ENCODE data around the gene SMCHD1. TPM values are rescaled to one million over a fixed set of nuclear protein-coding genes. Genes with fewer than 3 reads are reported as not detected.

SMCHD1 gene
- total and polyA plus RNA-seq, 2 experiments from 2014 or later, result 7.7 to 39.0 TPM

DNA sequence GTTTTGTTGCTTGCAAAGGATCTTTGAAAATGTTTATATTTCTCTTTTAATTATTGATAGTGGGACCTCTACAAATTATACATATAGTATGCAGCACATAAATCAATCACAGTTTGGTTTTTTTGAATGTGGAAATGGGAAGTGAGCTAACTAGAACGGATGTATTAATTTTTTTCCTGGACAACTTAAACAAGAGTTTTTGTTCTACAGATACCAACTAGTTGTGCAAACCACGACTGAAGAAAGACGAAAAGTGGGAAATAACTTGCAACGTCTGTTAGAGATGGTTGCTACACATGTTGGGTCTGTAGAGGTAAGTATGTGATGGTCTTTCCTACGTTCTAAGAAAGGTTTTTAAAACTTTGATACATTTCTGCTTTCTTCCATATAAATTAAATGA is 45.0 kb upstream of the SMCHD1 start:
- H3K4me1 ChIP-seq (ENCODE audit: insufficient read depth), result no peaks in the 10 kb centered on the region
- Mint-ChIP-seq H3K4me1 (no peaks in the 10 kb centered on the region), H3K27me3 (ENCODE audit: insufficient read depth, low read depth, poor library complexity) (no peaks in the 10 kb centered on the region), H3K27ac (no peak overlapping the region), H3K4me3 (no peak overlapping the region), H3K36me3 (ENCODE audit: low read depth) (peaks cover 61% of the 10 kb centered on the region), H3K9me3 (no peaks in the 10 kb centered on the region)
- no peak overlapping the region for H3K4me3 ChIP-seq
- no peaks in the 10 kb centered on the region for H3F3A ChIP-seq (replicated peaks; ENCODE audit: low read depth)
- H3K9me2 ChIP-seq (ENCODE audit: insufficient read depth), result no peaks in the 10 kb centered on the region
- H3K27me3 ChIP-seq (ENCODE audit: insufficient read depth), result no peaks in the 10 kb centered on the region
- no peak for DNase-seq (ENCODE audit: low spot score)
- TF ChIP-seq, protein P1, sequence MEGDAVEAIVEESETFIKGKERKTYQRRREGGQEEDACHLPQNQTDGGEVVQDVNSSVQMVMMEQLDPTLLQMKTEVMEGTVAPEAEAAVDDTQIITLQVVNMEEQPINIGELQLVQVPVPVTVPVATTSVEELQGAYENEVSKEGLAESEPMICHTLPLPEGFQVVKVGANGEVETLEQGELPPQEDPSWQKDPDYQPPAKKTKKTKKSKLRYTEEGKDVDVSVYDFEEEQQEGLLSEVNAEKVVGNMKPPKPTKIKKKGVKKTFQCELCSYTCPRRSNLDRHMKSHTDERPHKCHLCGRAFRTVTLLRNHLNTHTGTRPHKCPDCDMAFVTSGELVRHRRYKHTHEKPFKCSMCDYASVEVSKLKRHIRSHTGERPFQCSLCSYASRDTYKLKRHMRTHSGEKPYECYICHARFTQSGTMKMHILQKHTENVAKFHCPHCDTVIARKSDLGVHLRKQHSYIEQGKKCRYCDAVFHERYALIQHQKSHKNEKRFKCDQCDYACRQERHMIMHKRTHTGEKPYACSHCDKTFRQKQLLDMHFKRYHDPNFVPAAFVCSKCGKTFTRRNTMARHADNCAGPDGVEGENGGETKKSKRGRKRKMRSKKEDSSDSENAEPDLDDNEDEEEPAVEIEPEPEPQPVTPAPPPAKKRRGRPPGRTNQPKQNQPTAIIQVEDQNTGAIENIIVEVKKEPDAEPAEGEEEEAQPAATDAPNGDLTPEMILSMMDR (conservative IDR thresholded peaks at IDR 0.05; ENCODE audit: low read depth in 2 of 2), result no peak
- no peak for TF ChIP-seq ZNF331 (CRISPR knock-in tag; IDR thresholded peaks at IDR 0.05; ENCODE audit: low read depth)
- no peak for TF ChIP-seq EZH2phosphoT487 (IDR thresholded peaks at IDR 0.05; ENCODE audit: unreplicated experiment)
- no peak for TF ChIP-seq POLR2AphosphoS5 (IDR thresholded peaks at IDR 0.05; ENCODE audit: low read depth)
- TF ChIP-seq, protein P2, sequence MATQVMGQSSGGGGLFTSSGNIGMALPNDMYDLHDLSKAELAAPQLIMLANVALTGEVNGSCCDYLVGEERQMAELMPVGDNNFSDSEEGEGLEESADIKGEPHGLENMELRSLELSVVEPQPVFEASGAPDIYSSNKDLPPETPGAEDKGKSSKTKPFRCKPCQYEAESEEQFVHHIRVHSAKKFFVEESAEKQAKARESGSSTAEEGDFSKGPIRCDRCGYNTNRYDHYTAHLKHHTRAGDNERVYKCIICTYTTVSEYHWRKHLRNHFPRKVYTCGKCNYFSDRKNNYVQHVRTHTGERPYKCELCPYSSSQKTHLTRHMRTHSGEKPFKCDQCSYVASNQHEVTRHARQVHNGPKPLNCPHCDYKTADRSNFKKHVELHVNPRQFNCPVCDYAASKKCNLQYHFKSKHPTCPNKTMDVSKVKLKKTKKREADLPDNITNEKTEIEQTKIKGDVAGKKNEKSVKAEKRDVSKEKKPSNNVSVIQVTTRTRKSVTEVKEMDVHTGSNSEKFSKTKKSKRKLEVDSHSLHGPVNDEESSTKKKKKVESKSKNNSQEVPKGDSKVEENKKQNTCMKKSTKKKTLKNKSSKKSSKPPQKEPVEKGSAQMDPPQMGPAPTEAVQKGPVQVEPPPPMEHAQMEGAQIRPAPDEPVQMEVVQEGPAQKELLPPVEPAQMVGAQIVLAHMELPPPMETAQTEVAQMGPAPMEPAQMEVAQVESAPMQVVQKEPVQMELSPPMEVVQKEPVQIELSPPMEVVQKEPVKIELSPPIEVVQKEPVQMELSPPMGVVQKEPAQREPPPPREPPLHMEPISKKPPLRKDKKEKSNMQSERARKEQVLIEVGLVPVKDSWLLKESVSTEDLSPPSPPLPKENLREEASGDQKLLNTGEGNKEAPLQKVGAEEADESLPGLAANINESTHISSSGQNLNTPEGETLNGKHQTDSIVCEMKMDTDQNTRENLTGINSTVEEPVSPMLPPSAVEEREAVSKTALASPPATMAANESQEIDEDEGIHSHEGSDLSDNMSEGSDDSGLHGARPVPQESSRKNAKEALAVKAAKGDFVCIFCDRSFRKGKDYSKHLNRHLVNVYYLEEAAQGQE (IDR thresholded peaks at IDR 0.05; ENCODE audit: unreplicated experiment), result no peak
- TF ChIP-seq, protein P3, sequence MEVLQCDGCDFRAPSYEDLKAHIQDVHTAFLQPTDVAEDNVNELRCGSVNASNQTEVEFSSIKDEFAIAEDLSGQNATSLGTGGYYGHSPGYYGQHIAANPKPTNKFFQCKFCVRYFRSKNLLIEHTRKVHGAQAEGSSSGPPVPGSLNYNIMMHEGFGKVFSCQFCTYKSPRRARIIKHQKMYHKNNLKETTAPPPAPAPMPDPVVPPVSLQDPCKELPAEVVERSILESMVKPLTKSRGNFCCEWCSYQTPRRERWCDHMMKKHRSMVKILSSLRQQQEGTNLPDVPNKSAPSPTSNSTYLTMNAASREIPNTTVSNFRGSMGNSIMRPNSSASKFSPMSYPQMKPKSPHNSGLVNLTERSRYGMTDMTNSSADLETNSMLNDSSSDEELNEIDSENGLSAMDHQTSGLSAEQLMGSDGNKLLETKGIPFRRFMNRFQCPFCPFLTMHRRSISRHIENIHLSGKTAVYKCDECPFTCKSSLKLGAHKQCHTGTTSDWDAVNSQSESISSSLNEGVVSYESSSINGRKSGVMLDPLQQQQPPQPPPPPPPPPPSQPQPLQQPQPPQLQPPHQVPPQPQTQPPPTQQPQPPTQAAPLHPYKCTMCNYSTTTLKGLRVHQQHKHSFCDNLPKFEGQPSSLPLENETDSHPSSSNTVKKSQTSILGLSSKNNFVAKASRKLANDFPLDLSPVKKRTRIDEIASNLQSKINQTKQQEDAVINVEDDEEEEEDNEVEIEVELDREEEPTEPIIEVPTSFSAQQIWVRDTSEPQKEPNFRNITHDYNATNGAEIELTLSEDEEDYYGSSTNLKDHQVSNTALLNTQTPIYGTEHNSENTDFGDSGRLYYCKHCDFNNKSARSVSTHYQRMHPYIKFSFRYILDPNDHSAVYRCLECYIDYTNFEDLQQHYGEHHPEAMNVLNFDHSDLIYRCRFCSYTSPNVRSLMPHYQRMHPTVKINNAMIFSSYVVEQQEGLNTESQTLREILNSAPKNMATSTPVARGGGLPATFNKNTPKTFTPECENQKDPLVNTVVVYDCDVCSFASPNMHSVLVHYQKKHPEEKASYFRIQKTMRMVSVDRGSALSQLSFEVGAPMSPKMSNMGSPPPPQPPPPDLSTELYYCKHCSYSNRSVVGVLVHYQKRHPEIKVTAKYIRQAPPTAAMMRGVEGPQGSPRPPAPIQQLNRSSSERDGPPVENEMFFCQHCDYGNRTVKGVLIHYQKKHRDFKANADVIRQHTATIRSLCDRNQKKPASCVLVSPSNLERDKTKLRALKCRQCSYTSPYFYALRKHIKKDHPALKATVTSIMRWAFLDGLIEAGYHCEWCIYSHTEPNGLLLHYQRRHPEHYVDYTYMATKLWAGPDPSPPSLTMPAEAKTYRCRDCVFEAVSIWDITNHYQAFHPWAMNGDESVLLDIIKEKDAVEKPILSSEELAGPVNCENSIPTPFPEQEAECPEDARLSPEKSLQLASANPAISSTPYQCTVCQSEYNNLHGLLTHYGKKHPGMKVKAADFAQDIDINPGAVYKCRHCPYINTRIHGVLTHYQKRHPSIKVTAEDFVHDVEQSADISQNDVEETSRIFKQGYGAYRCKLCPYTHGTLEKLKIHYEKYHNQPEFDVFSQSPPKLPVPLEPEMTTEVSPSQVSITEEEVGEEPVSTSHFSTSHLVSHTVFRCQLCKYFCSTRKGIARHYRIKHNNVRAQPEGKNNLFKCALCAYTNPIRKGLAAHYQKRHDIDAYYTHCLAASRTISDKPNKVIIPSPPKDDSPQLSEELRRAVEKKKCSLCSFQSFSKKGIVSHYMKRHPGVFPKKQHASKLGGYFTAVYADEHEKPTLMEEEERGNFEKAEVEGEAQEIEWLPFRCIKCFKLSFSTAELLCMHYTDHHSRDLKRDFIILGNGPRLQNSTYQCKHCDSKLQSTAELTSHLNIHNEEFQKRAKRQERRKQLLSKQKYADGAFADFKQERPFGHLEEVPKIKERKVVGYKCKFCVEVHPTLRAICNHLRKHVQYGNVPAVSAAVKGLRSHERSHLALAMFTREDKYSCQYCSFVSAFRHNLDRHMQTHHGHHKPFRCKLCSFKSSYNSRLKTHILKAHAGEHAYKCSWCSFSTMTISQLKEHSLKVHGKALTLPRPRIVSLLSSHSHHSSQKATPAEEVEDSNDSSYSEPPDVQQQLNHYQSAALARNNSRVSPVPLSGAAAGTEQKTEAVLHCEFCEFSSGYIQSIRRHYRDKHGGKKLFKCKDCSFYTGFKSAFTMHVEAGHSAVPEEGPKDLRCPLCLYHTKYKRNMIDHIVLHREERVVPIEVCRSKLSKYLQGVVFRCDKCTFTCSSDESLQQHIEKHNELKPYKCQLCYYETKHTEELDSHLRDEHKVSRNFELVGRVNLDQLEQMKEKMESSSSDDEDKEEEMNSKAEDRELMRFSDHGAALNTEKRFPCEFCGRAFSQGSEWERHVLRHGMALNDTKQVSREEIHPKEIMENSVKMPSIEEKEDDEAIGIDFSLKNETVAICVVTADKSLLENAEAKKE (CRISPR knock-in tag; IDR thresholded peaks at IDR 0.05), result no peak
- TF ChIP-seq STAT1 (IDR thresholded peaks at IDR 0.05; ENCODE audit: unreplicated experiment), result no peak
- no peak for TF ChIP-seq EZH2 (IDR thresholded peaks at IDR 0.05; ENCODE audit: low read depth, unreplicated experiment)
- TF ChIP-seq, protein P4, sequence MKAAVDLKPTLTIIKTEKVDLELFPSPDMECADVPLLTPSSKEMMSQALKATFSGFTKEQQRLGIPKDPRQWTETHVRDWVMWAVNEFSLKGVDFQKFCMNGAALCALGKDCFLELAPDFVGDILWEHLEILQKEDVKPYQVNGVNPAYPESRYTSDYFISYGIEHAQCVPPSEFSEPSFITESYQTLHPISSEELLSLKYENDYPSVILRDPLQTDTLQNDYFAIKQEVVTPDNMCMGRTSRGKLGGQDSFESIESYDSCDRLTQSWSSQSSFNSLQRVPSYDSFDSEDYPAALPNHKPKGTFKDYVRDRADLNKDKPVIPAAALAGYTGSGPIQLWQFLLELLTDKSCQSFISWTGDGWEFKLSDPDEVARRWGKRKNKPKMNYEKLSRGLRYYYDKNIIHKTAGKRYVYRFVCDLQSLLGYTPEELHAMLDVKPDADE (IDR thresholded peaks at IDR 0.05), result no peak
- no peak for TF ChIP-seq JUNB (IDR thresholded peaks at IDR 0.05; ENCODE audit: unreplicated experiment)
- no peaks in the 10 kb centered on the region for H3K79me2 ChIP-seq (replicated peaks; ENCODE audit: insufficient read depth)
- H3K27ac ChIP-seq (ENCODE audit: low read depth), result no peak overlapping the region
- H4K20me1 ChIP-seq (replicated peaks; ENCODE audit: insufficient read depth), result peaks cover 7% of the 10 kb centered on the region
- no peak overlapping the region for H3K4me2 ChIP-seq
- peaks cover 61% of the 10 kb centered on the region for H3K36me3 ChIP-seq (ENCODE audit: insufficient read depth)
- H2AFZ ChIP-seq, result no peak overlapping the region
- no peak for ATAC-seq
